ENCODE measurements around the gene SIN3B. TPM values are rescaled to one million over a fixed set of nuclear protein-coding genes. Genes with fewer than 3 reads are reported as not detected.

Gene SIN3B
- total and polyA plus RNA-seq, 2 of the 13 experiments (the other 11 are each of a cell fraction or from before 2014, with no cell fraction given), result 12.9 to 25.7 TPM

GRCh38 chr19:16873594-16873993, 44.4 kb downstream of the SIN3B start:
- Histone ChIP-seq H3K27me3 (ENCODE audit: control insufficient read depth in 1 of 2, insufficient read depth in 2 of 2, low read length in 2 of 2) (no peaks in the 10 kb centered on the region), H3K36me3 (replicated peaks in 1 of 2; ENCODE audit: control insufficient read depth in 1 of 2, insufficient read depth in 2 of 2, low read length in 2 of 2) (peaks cover 21 to 61% of the 10 kb centered on the region in 2 experiments; a peak in 4 of 5 replicates), H3K4me3 (replicated peaks in 1 of 3; ENCODE audit: insufficient read depth in 1 of 3, low read depth in 2 of 3, low read length in 3 of 3) (no peak overlapping the region), H3K27ac (ENCODE audit: extremely low read length, insufficient read depth, low read length) (no peak overlapping the region), H2AFZ (ENCODE audit: low read length) (no peak overlapping the region), H3K9ac (ENCODE audit: insufficient read depth, low read depth, low read length) (no peak overlapping the region), H4K20me1 (ENCODE audit: insufficient read depth, low read length) (no peaks in the 10 kb centered on the region), H3K4me1 (ENCODE audit: insufficient read depth, low read length) (no peaks in the 10 kb centered on the region), H3K9me3 (ENCODE audit: low read length) (no peaks in the 10 kb centered on the region), H3K79me2 (ENCODE audit: insufficient read depth, low read length) (peaks cover 8% of the 10 kb centered on the region), H3K4me2 (ENCODE audit: low read depth, low read length) (no peak overlapping the region)
- in situ Hi-C loops (cut with HindIII; ENCODE audit: extremely low pct_ligation_motif_present, low pct_unique_long_range_greater_than_20kb), result no loop called here
- ATAC-seq (no peak), DNase-seq (ENCODE audit: low spot score) (no peak), FAIRE-seq (no peak)
- WGBS (ENCODE audit: low lambda C conversion rate), result 100% methylated on average over 3 of the region's 3 CpGs
- ChIA-PET CTCF (ENCODE audit: low intra/inter-chr PET ratio, low total read pairs) (no interaction called here), POLR2A (no interaction called here)
- TF ChIP-seq FOXA3 (CRISPR knock-in tag; IDR thresholded peaks at IDR 0.05) (no peak), ZIK1 (CRISPR knock-in tag; IDR thresholded peaks at IDR 0.05; ENCODE audit: borderline replicate concordance, low read depth) (no peak), ZNF644 (CRISPR knock-in tag; IDR thresholded peaks at IDR 0.05; ENCODE audit: low read depth) (no peak), MAX (IDR thresholded peaks at IDR 0.05) (no peak), RBM39 (IDR thresholded peaks at IDR 0.05; ENCODE audit: low read depth, low read length, poor library complexity, severe bottlenecking) (no peak), ZNF234 (CRISPR knock-in tag; conservative IDR thresholded peaks at IDR 0.05) (no peak), PRPF4 (IDR thresholded peaks at IDR 0.05; ENCODE audit: low read depth, low read length, poor library complexity, severe bottlenecking) (no peak), ZNF770 (CRISPR knock-in tag; IDR thresholded peaks at IDR 0.05) (no peak), ISL2 (CRISPR knock-in tag; IDR thresholded peaks at IDR 0.05) (no peak), ZNF446 (CRISPR knock-in tag; IDR thresholded peaks at IDR 0.05) (no peak), RORA (CRISPR knock-in tag; IDR thresholded peaks at IDR 0.05) (no peak), MBNL3 (CRISPR knock-in tag; conservative IDR thresholded peaks at IDR 0.05) (no peak), ZSCAN30 (CRISPR knock-in tag; IDR thresholded peaks at IDR 0.05) (no peak), PRDM4 (CRISPR knock-in tag; IDR thresholded peaks at IDR 0.05; ENCODE audit: borderline replicate concordance) (no peak), HBP1 (CRISPR knock-in tag; IDR thresholded peaks at IDR 0.05; ENCODE audit: low read depth) (no peak)
- intact Hi-C loops (cut with micrococcal nuclease; ENCODE audit: unreplicated experiment), result no loop called here
- no TSS peak for BruUV-seq (replicated peaks)
